ENCODE measurements around the gene MECP2.

GRCh38 chrX:154039577-154039976 lies 57.9 kb downstream of the MECP2 start:
- TF ChIP-seq CTCF (IDR thresholded peaks at IDR 0.05): no peak
- no peak for TF ChIP-seq POLR2A (IDR thresholded peaks at IDR 0.05)
